HG03045 (cell line): ENCODE measurements around the gene PAQR3.
"Not testable (repeated sequence)": the region's sequence is repeated elsewhere in the genome, so short reads cannot be mapped to it uniquely, and the experiment has no call there.

Source experiments
- ATAC-seq: cut with Tn5 transposase; IDR thresholded peaks from one replicate; pipeline ENCODE4 v1.9.1; 2021; ENCODE audit warnings: mild to moderate bottlenecking, moderate library complexity; ENCODE audit not compliant: unreplicated experiment

PAQR3 gene

GRCh38 chr4:78930016-78930629 is 9.1 kb downstream of the PAQR3 start:
- ATAC-seq, result no peak

GRCh38 chr4:78928835-78929234 is 10.4 kb downstream of the PAQR3 start:
- no peak for ATAC-seq

GRCh38 chr4:78926826-78927225 is 12.4 kb downstream of the PAQR3 start:
- ATAC-seq, result no peak

GRCh38 chr4:78923464-78924312 is 15.6 kb downstream of the PAQR3 start:
- ATAC-seq, result no peak

- no peak for ATAC-seq
Measured at GRCh38 chr4:78922207-78922606, 17.0 kb downstream of the PAQR3 start.

GRCh38 chr4:78910612-78911011 is 28.6 kb downstream of the PAQR3 start:
- no peak for ATAC-seq

GRCh38 chr4:78908974-78909373 is 30.3 kb downstream of the PAQR3 start:
- ATAC-seq, result not testable (repeated sequence)

- ATAC-seq, result no peak
Measured at GRCh38 chr4:78907638-78908037, 31.6 kb downstream of the PAQR3 start.

GRCh38 chr4:78904143-78904542 is 35.1 kb downstream of the PAQR3 start:
- no peak for ATAC-seq

- no peak for ATAC-seq
Measured at GRCh38 chr4:78902298-78902697, 36.9 kb downstream of the PAQR3 start.

GRCh38 chr4:78901882-78902281 is 37.4 kb downstream of the PAQR3 start:
- no peak for ATAC-seq

- no peak for ATAC-seq
Measured at GRCh38 chr4:78899302-78899701, 39.9 kb downstream of the PAQR3 start.

- ATAC-seq, result no peak
Measured at GRCh38 chr4:78889955-78890354, 49.3 kb downstream of the PAQR3 start.

- ATAC-seq, result no peak
Measured at GRCh38 chr4:78885598-78885997, 53.6 kb downstream of the PAQR3 start.

- no peak for ATAC-seq
Measured at GRCh38 chr4:78880874-78881492, 58.3 kb downstream of the PAQR3 start.

- ATAC-seq, result no peak
Measured at GRCh38 chr4:78878031-78878430, 61.2 kb downstream of the PAQR3 start.

- no peak for ATAC-seq
Measured at GRCh38 chr4:78876568-78877320, 62.5 kb downstream of the PAQR3 start.

- no peak for ATAC-seq
Measured at GRCh38 chr4:78870056-78870455, 69.2 kb downstream of the PAQR3 start.

- ATAC-seq, result not testable (repeated sequence)
Measured at GRCh38 chr4:78868712-78869111, 70.5 kb downstream of the PAQR3 start.

GRCh38 chr4:78865451-78865850 is 73.8 kb downstream of the PAQR3 start:
- ATAC-seq, result no peak

- no peak for ATAC-seq
Measured at GRCh38 chr4:78864405-78865024, 74.7 kb downstream of the PAQR3 start.
